NB4 (cell line): ENCODE measurements around the gene ZNF516.

ENCODE experiments used
- DNase-seq: peaks from one replicate; pipeline ENCODE4 v3.0.0; 2010; ENCODE audit warnings: low read depth
- H3K4me3 ChIP-seq: one replicate; pipeline ENCODE4 v1.5.1; 2011; ENCODE audit warnings: mild to moderate bottlenecking, low read depth, low read length, moderate library complexity
- MYC ChIP-seq: IDR thresholded peaks from 2 replicates; pipeline ENCODE4 v1.6.1; 2011; ENCODE audit warnings: low read depth, low read length
- POLR2A ChIP-seq: IDR thresholded peaks from 2 replicates; pipeline ENCODE4 v1.6.1; 2011; ENCODE audit warnings: mild to moderate bottlenecking; ENCODE audit not compliant: insufficient read length; ENCODE audit errors: extremely low read depth
- TF ChIP-seq, protein P1 (sequence below): IDR thresholded peaks from 2 replicates; pipeline ENCODE4 v1.6.1; 2011; ENCODE audit warnings: low read depth, low read length
- TF ChIP-seq, protein P2 (sequence below): IDR thresholded peaks from one replicate; pipeline ENCODE4 v1.5.1; 2012; ENCODE audit warnings: low read depth, low read length

ZNF516 gene

DNA sequence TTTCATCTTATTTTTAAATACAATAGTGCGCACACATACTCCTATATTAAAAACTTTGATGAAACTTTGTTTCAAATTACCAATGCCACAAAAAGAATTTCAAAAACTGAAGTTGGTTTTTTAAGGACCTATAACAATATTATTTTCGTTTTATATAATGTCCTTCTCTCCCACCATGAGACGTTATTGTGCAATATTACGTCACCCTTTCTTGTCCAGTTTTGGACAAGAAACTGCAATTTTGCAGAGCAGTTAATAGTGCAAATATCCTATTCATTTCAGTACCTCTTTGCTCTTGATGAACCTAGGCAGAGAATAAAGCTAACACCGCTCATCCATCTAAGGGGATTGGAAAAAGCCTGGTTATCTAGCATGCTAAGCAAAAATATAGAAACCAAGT, 9.7 kb upstream of the ZNF516 start:
- peak overlapping the region; percentile 2 for H3K4me3 ChIP-seq
- DNase-seq = peak; percentile 84
- TF ChIP-seq, protein P1, sequence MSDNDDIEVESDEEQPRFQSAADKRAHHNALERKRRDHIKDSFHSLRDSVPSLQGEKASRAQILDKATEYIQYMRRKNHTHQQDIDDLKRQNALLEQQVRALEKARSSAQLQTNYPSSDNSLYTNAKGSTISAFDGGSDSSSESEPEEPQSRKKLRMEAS = no peak
- TF ChIP-seq, protein P2, sequence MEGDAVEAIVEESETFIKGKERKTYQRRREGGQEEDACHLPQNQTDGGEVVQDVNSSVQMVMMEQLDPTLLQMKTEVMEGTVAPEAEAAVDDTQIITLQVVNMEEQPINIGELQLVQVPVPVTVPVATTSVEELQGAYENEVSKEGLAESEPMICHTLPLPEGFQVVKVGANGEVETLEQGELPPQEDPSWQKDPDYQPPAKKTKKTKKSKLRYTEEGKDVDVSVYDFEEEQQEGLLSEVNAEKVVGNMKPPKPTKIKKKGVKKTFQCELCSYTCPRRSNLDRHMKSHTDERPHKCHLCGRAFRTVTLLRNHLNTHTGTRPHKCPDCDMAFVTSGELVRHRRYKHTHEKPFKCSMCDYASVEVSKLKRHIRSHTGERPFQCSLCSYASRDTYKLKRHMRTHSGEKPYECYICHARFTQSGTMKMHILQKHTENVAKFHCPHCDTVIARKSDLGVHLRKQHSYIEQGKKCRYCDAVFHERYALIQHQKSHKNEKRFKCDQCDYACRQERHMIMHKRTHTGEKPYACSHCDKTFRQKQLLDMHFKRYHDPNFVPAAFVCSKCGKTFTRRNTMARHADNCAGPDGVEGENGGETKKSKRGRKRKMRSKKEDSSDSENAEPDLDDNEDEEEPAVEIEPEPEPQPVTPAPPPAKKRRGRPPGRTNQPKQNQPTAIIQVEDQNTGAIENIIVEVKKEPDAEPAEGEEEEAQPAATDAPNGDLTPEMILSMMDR = no peak
- TF ChIP-seq MYC (no peak), POLR2A (no peak)

DNA sequence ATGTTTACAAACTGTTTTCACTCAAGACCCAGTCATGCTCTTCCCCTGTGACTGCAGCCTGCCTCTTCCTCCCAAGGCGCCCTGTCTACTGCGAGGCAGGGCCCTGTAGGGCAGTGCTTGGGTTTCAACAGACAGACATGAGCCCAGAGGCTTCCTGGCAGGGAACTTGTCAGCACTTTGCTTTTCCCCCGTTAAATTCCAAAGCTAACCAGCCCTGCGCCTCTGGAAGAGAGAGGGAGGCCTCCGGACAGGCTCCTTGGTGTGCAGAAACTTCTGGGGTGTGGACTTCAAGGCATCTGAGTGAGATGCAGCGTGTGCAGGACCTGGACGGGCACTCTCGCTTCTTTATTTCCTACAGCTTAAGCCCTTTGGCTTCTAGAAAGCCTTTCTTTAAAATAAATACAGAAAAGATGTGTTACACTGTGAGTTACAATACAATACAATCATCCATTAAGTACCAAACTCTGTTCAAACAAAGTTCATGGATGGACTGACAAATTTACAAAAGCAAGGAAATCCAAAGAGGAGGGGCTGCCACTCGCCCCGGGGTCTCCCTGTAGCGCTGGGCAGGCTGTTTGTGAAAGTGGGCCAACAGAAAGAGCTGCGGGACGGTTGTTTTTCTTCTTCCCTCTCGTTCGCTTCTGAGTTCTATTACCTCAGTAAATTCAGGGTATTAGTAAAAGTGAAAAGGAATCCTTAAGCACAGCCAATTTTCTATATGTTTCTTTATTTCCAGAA, 8.8 kb upstream of the ZNF516 start:
- no peak for TF ChIP-seq MYC
- TF ChIP-seq, protein P1 = peak; percentile 28; the same call in 1 of the 2 replicates
- peak; percentile 17 for TF ChIP-seq POLR2A
- TF ChIP-seq, protein P2 = no peak
- peak overlapping the region; percentile 14 for H3K4me3 ChIP-seq
- DNase-seq = peak; percentile 83

DNA sequence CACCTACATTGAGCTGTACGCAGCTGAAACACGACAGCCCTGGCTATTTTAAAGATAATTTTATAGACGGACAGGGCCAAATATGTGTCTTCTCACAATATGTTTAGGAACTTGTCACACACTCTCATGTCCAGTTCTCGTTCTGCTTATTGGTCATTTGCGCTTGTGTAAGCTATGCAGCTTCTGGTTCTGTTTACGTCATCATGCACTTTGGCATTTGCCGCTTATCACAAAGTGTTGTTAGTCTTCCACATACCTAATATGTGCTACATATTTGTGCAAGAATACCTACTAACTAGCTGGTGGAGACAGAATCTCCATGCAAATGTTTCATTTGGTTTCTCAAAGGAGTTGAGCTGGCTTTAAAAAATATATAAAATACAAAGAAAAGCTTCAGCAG, 7.5 kb upstream of the ZNF516 start:
- DNase-seq = peak; percentile 50
- H3K4me3 ChIP-seq = no peak overlapping the region
- TF ChIP-seq MYC (no peak), POLR2A (no peak)
- TF ChIP-seq, protein P2 = no peak
- TF ChIP-seq, protein P1 = no peak

DNA sequence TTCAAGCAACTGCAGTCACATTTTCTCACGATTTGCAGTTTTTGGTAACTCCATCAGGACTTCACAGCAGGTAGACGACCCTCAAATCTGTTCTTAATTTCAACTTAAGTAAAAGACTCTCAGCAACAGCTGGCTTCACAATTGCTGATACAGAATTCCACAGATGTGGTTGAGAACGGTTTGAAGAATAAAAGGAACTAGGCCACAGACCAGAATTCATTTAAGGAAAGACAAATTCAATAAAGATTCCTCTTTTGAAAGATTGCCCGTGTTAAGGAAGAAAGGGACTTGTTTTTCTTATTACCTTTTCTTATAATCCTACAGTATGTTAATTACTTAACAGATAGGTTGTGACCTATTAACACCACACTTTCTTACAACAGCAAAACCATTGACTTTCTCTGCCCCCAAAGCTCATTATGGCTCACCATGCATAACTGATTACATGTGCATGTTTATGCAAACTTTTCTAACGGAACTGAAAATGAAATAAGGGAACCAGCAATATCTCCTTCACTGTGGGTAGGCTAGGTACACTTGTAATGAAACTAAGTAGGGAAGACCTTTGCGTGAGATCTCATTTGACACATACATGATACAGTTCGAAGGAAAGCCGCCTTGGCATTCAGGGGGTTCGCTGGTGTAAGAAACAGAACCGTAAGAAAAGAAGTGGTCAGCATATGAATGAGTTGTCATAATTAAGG, 4.7 kb upstream of the ZNF516 start:
- peak overlapping the region; percentile 14 for H3K4me3 ChIP-seq
- DNase-seq = peak; percentile 88
- TF ChIP-seq, protein P2 = no peak
- TF ChIP-seq, protein P1 = peak; percentile 18; the same call in 1 of the 2 replicates

DNA sequence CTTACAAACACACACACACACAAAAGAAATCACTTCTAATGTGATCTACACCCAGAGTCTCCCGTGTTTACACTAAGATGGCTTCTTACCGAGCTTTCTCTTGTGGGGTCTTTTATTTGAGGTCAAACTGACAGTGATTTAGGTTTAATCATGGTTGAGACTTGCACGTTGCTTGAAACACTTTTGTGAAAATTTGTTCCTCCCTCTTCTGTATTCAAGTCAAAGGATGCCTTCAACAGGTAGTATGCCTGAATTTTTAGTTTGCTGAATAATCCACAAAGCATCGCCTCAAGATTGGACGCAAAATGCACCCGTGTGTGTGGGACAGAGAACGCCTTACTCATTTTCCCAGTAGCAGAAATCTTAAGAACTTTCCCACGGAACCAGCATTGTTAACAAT, 4.0 kb upstream of the ZNF516 start:
- no peak for DNase-seq
- TF ChIP-seq, protein P1 = no peak
- no peak for TF ChIP-seq MYC
- TF ChIP-seq POLR2A = no peak
- TF ChIP-seq, protein P2 = no peak
- H3K4me3 ChIP-seq = no peak overlapping the region
